MM.1S (cell line): ENCODE data around the gene CEBPE.

ENCODE experiments used
- EZH2 ChIP-seq: fragments of 300-600 bp; sonication (generic); optimal IDR thresholded peaks from 2 replicates; pipeline ENCODE3; 2017; ENCODE audit warnings: low read depth, mild to moderate bottlenecking, antibody characterized with exemption, low read length, mixed read lengths
- TF ChIP-seq, protein P1 (sequence below): fragments of 300-600 bp; sonication (generic); IDR thresholded peaks from 2 replicates; pipeline ENCODE4 v1.5.1; 2016; ENCODE audit warnings: antibody characterized with exemption, low read length, mixed read lengths

GRCh38 chr14:23122086-23122485 is 3.0 kb upstream of the CEBPE start:
- TF ChIP-seq, protein P1, sequence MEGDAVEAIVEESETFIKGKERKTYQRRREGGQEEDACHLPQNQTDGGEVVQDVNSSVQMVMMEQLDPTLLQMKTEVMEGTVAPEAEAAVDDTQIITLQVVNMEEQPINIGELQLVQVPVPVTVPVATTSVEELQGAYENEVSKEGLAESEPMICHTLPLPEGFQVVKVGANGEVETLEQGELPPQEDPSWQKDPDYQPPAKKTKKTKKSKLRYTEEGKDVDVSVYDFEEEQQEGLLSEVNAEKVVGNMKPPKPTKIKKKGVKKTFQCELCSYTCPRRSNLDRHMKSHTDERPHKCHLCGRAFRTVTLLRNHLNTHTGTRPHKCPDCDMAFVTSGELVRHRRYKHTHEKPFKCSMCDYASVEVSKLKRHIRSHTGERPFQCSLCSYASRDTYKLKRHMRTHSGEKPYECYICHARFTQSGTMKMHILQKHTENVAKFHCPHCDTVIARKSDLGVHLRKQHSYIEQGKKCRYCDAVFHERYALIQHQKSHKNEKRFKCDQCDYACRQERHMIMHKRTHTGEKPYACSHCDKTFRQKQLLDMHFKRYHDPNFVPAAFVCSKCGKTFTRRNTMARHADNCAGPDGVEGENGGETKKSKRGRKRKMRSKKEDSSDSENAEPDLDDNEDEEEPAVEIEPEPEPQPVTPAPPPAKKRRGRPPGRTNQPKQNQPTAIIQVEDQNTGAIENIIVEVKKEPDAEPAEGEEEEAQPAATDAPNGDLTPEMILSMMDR = no peak
- no peak for TF ChIP-seq EZH2
